GM23248 (cell line): ENCODE results near the gene OBP2A. TPM values are rescaled to one million over a fixed set of nuclear protein-coding genes. Genes with fewer than 3 reads are reported as not detected.

Experiments used
- DNase-seq: peaks from one replicate; pipeline ENCODE4 v3.0.0-alpha.2; 2015
- H2AFZ ChIP-seq: fragments of 200-600 bp; sonication (generic); 2 replicates; pipeline ENCODE4 v1.6.1; 2016; ENCODE audit warnings: antibody characterized with exemption
- H3F3A ChIP-seq: fragments of 200-600 bp; sonication (generic); 2 replicates; pipeline ENCODE4 v1.6.1; 2016; ENCODE audit warnings: mild to moderate bottlenecking, antibody characterized with exemption, mixed run types; ENCODE audit not compliant: insufficient read depth
- H3K27ac ChIP-seq: fragments of 200-600 bp; sonication (generic); 2 replicates; pipeline ENCODE4 v1.5.1; 2016; ENCODE audit warnings: mild to moderate bottlenecking
- H3K27me3 ChIP-seq: fragments of 200-600 bp; sonication (generic); replicated peaks from 2 replicates; pipeline ENCODE4 v1.6.1; 2016; ENCODE audit warnings: mild to moderate bottlenecking; ENCODE audit not compliant: insufficient read depth
- H3K36me3 ChIP-seq: fragments of 200-600 bp; sonication (generic); 2 replicates; pipeline ENCODE4 v1.6.1; 2016; ENCODE audit warnings: low read depth, mild to moderate bottlenecking
- H3K4me1 ChIP-seq: fragments of 200-600 bp; sonication (generic); 2 replicates; pipeline ENCODE4 v1.6.1; 2016; ENCODE audit warnings: mild to moderate bottlenecking; ENCODE audit not compliant: insufficient read depth
- H3K4me2 ChIP-seq: fragments of 200-600 bp; sonication (generic); one replicate; pipeline ENCODE4 v1.6.1; 2016; ENCODE audit warnings: mild to moderate bottlenecking; ENCODE audit not compliant: unreplicated experiment
- H3K4me3 ChIP-seq: fragments of 200-600 bp; sonication (generic); 2 replicates; pipeline ENCODE4 v1.5.1; 2016; ENCODE audit warnings: mild to moderate bottlenecking
- H3K79me2 ChIP-seq: fragments of 200-600 bp; sonication (generic); 2 replicates; pipeline ENCODE4 v1.6.1; 2016; ENCODE audit warnings: mild to moderate bottlenecking; ENCODE audit not compliant: insufficient read depth
- H3K9ac ChIP-seq: fragments of 200-600 bp; sonication (generic); 2 replicates; pipeline ENCODE4 v1.6.1; 2016; ENCODE audit warnings: mild to moderate bottlenecking
- H3K9me2 ChIP-seq: fragments of 200-600 bp; sonication (generic); 2 replicates; pipeline ENCODE4 v1.6.1; 2016; ENCODE audit warnings: mixed run types, mild to moderate bottlenecking, moderate library complexity; ENCODE audit not compliant: insufficient read depth
- H3K9me3 ChIP-seq: fragments of 200-600 bp; sonication (generic); one replicate; pipeline ENCODE4 v1.6.1; 2017; ENCODE audit warnings: low read depth
- H4K20me1 ChIP-seq: fragments of 200-600 bp; sonication (generic); 2 replicates; pipeline ENCODE4 v1.6.0; 2016; ENCODE audit not compliant: insufficient read depth
- EZH2 ChIP-seq: fragments of 200-600 bp; sonication (generic); IDR thresholded peaks from 2 replicates; pipeline ENCODE4 v1.6.1; 2018; ENCODE audit warnings: antibody characterized with exemption, mild to moderate bottlenecking; ENCODE audit not compliant: insufficient read depth, poor library complexity, severe bottlenecking
- EZH2phosphoT487 ChIP-seq: fragments of 200-600 bp; sonication (generic); IDR thresholded peaks from 2 replicates; pipeline ENCODE4 v1.6.1; 2018; ENCODE audit warnings: antibody characterized with exemption, moderate library complexity, mild to moderate bottlenecking, low read depth; ENCODE audit not compliant: insufficient read depth
- WGBS, 2 experiments: methylation state at CpG; one replicate each; pipeline ENCODE4 v1.1.6; 2015 to 2017; ENCODE audit warnings: low lambda C conversion rate in 2 of 2, low coverage in 1 of 2; ENCODE audit errors: missing lambda C conversion rate in 2 of 2; 5-methylcytosine and 5-hydroxymethylcytosine counted together
- in situ Hi-C: fragments of 300-500 bp; cut with MboI; formaldehyde crosslinking; loops from 2 replicates; pipeline ENCODE4 v1.15.0; 2020
- polyA plus RNA-seq: library from polyadenylated mRNA; unstranded; fragments of >200 nt; fragmentation: Nextera tagmentation; extraction: Ambion mirVana; gene quantifications from 2 replicates; pipeline ENCODE4 v1.2.1, GENCODE V29; 2016
- total RNA-seq: library from RNA; depleted of rRNA; stranded (reverse); fragments of >200 nt; shearing (Covaris generic); gene quantifications from 2 replicates; pipeline ENCODE4 v1.2.3, GENCODE V29; 2014

OBP2A gene
- total and polyA plus RNA-seq, 2 experiments from 2014 or later: not detected

DNA sequence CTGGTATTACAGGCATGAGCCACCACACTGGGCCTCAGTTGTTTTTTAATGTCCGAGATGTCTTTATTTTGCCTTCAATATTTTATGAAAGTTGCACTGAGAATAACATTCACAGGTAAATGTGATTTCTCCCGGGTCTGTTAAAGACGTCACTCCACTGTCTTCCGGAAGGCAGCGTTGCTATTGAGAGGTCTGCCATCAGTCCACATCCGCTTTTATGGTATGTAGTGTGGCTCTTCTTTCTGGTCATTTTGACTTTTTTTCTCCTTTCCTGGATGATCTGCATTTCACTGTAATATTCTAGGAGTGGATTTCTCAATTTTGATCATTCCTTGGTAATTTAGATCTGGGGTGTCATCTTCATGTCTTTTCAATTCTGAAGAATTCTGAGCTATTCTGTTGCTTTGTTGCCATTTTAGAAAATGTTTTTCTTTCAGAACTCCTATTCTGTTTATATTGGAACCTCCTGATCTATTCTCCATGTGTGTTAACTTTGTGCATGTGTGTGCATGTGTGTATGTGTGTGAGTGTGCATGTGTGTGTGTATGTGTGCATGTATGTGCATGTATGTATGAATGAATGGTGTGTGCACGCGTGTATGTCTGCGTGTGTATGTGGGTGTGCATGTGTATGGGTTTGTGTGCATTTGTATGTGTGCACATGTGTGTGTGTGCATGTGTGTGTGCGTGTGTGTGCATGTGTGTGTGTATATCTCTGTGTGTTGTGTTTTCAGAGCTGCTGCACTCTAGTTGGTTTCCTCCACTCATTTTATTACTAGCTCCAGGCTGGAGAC lies 26.6 kb upstream of the OBP2A start:
- Histone ChIP-seq H3K9me3 (no peaks in the 10 kb centered on the region), H3F3A (no peaks in the 10 kb centered on the region), H3K4me2 (no peak overlapping the region), H3K27me3 (peaks cover 23% of the 10 kb centered on the region; the same call in 1 of the 2 replicates), H3K9me2 (no peaks in the 10 kb centered on the region), H3K79me2 (no peaks in the 10 kb centered on the region), H4K20me1 (no peaks in the 10 kb centered on the region), H2AFZ (no peak overlapping the region), H3K4me1 (no peaks in the 10 kb centered on the region), H3K4me3 (no peak overlapping the region), H3K9ac (no peak overlapping the region), H3K36me3 (no peaks in the 10 kb centered on the region), H3K27ac (no peak overlapping the region)
- in situ Hi-C loops: no loop called here
- TF ChIP-seq EZH2phosphoT487 (no peak), EZH2 (no peak)
- 83 to 92% methylated on average over 10 of the region's 10 CpGs for WGBS, 2 experiments
- no peak for DNase-seq

- no peaks in the 10 kb centered on the region for H3K9me3 ChIP-seq
- in situ Hi-C loops: no loop called here
- no peak within 1 kb of the TSS for H2AFZ ChIP-seq
- peaks cover 26% of the 10 kb centered on the region; the same call in 1 of the 2 replicates for H3K27me3 ChIP-seq
- H3K9me2 ChIP-seq: no peaks in the 10 kb centered on the region
- 74 to 78% methylated on average over 14 to 18 of the region's 18 CpGs for WGBS, 2 experiments
- H3K79me2 ChIP-seq: no peaks in the 10 kb centered on the region
- no peaks in the 10 kb centered on the region for H3F3A ChIP-seq
- no peak within 1 kb of the TSS for H3K4me2 ChIP-seq
- no peak within 1 kb of the TSS for H3K27ac ChIP-seq
- no peak within 1 kb of the TSS for H3K9ac ChIP-seq
- no peak within 1 kb of the TSS for H3K4me3 ChIP-seq
- TF ChIP-seq EZH2phosphoT487: no peak
- no peak for TF ChIP-seq EZH2
- H3K4me1 ChIP-seq: no peaks in the 10 kb centered on the region
- H4K20me1 ChIP-seq: no peaks in the 10 kb centered on the region
- DNase-seq: no peak
- H3K36me3 ChIP-seq: no peaks in the 10 kb centered on the region
Measured at GRCh38 chr9:135520916-135521607, 24.9 kb upstream of the OBP2A start, which contains the start of gene LCN1. Gene LCN1, plus strand, starts transcription at chr9:135521440. Its CDS starts 58 bp downstream, at chr9:135521498.

DNA sequence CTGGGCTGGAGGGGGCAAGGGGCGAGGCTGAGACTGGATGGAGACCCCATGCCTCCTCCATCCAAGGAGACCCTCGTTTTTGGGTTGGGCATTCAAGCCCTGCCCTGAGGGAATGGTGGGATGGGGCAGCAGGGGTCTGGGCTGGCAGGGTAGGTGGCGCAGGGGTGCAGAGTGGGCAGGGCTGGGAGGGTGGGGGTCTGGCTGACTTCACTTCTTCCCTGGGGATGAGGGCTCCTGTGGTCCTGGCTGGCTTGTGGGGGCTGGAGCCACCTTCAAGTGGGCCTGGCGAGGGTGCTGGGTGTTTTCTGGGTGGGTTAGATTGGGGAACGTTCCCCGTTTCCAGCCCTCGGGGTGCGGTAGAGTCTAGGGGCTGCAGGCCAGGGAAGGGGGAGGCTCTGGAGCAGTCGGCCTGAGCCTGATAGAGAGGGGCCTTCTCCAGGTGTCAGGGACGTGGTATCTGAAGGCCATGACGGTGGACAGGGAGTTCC lies 24.3 kb upstream of the OBP2A start:
- no peaks in the 10 kb centered on the region for H3K79me2 ChIP-seq
- no peaks in the 10 kb centered on the region for H3F3A ChIP-seq
- H2AFZ ChIP-seq: no peak overlapping the region
- no peaks in the 10 kb centered on the region for H4K20me1 ChIP-seq
- H3K4me3 ChIP-seq: no peak overlapping the region
- DNase-seq: no peak
- 67 to 74% methylated on average over 11 of the region's 11 CpGs for WGBS, 2 experiments
- H3K27me3 ChIP-seq: peaks cover 26% of the 10 kb centered on the region; the same call in 1 of the 2 replicates
- no peaks in the 10 kb centered on the region for H3K36me3 ChIP-seq
- no peak overlapping the region for H3K9ac ChIP-seq
- no peaks in the 10 kb centered on the region for H3K9me3 ChIP-seq
- TF ChIP-seq EZH2 (no peak), EZH2phosphoT487 (no peak)
- H3K27ac ChIP-seq: no peak overlapping the region
- no peaks in the 10 kb centered on the region for H3K4me1 ChIP-seq
- H3K9me2 ChIP-seq: no peaks in the 10 kb centered on the region
- no peak overlapping the region for H3K4me2 ChIP-seq
- in situ Hi-C loops: no loop called here

GRCh38 chr9:135522137-135522877 lies 23.6 kb upstream of the OBP2A start:
- no peaks in the 10 kb centered on the region for H3K79me2 ChIP-seq
- TF ChIP-seq EZH2: no peak
- no peak for TF ChIP-seq EZH2phosphoT487
- WGBS, 2 experiments: 38 to 46% methylated on average over 16 of the region's 16 CpGs
- H4K20me1 ChIP-seq: no peaks in the 10 kb centered on the region
- in situ Hi-C loops: no loop called here
- no peaks in the 10 kb centered on the region for H3K9me2 ChIP-seq
- no peak overlapping the region for H3K27ac ChIP-seq
- H3F3A ChIP-seq: no peaks in the 10 kb centered on the region
- H2AFZ ChIP-seq: no peak overlapping the region
- no peak overlapping the region for H3K4me2 ChIP-seq
- no peak overlapping the region for H3K9ac ChIP-seq
- no peaks in the 10 kb centered on the region for H3K9me3 ChIP-seq
- H3K4me1 ChIP-seq: no peaks in the 10 kb centered on the region
- H3K27me3 ChIP-seq: peaks cover 19% of the 10 kb centered on the region; the same call in 1 of the 2 replicates
- H3K36me3 ChIP-seq: no peaks in the 10 kb centered on the region
- no peak for DNase-seq
- no peak overlapping the region for H3K4me3 ChIP-seq
